Activated CD4-positive, alpha-beta T cell treated with anti-CD3 and anti-CD28 coated beads, Interleukin-2, amount 50 U/mL, for 48 hours (primary cell): ENCODE results near the gene PBOV1.

Experiments used
- DNase-seq, 2 experiments: peaks; one replicate each; pipeline ENCODE4 v3.0.0-alpha.2; 2020

PBOV1 gene

DNA sequence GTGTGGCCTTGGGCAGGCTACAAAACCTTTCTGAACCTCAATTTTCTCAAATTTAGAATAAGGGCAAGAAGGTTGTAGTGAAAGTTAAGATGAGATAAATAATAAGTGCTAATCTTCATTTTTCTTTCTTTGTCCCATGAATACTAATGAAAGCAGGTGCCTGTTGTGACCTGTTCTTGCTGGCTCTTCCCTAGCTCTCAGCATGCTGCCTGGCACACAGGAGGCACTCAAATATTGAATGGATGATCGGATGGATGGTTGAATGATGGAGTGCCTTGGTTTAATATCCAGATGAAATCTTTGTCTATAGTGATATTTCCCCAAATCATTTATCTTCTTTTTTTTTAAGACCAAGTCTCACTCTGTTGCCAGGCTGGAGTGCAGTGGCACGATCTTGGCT lies 15.0 kb downstream of the PBOV1 start:
- DNase-seq: no peak

DNA sequence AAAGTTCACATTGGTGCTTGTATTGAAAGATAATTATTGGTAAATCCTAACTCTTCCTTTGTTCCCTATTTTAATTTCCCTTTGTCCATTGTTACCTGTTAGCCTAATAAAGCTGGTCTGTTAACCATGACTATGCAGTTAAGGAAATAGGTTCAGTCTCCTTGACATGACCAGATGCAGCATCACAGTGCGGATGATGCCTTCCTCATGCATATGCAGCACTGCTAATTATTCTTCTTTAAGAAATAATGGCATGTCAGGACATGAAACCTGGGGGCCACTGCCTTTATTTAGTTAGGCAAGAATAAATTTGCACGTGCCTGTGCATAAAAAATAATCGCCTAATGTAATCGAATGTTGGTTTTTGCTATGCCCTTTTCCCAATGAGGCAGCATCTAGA lies 16.5 kb downstream of the PBOV1 start:
- no peak for DNase-seq

DNA sequence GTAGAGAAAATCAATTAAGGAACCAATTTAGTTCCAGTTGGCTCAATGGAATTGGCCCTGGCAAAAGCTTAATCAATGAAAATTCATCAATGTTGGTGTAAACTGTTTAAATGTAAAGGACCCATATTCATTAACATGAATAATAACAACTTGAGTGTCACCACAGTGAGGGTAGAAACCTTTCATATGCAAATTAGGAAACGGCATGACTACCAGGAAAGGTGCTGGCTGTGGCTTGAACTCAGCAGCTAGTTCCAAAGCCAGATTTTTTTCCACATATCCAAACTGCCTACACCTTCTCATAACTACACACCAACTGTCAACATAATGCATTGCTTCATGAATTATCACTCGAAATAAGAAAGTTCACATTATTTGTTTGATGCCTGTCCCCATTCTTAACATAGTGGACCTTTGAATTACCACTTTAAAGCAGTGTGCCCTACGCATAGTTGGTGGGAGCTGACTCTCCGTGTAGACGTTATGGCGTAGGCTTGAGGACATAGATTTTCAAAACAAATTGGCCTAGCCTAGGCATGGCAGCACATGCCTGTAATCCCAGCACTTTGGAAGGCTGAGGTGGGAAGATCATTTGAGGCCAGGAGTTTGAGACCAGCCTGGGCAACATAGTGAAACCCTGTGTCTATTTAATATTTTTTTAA lies 19.7 kb downstream of the PBOV1 start:
- no peak for DNase-seq

DNA sequence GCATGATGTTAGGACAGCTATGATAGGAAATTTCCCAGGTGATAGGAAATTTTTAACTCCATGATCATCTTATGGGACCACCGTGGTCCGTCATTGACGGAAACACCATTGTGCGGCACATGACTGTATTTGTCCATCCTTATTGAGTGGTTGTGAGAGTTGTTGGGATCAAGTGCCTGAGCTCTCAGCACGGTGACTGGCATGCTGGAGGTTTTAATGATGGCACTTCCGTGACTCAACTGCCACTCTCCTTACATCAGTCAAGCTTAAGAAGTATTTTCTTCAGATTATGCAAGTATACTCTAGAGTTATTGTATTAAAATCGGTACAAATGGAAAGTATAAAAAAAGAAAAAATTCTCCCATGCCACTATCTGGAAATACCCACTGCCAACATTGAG lies 20.7 kb downstream of the PBOV1 start:
- no peak for DNase-seq

DNA sequence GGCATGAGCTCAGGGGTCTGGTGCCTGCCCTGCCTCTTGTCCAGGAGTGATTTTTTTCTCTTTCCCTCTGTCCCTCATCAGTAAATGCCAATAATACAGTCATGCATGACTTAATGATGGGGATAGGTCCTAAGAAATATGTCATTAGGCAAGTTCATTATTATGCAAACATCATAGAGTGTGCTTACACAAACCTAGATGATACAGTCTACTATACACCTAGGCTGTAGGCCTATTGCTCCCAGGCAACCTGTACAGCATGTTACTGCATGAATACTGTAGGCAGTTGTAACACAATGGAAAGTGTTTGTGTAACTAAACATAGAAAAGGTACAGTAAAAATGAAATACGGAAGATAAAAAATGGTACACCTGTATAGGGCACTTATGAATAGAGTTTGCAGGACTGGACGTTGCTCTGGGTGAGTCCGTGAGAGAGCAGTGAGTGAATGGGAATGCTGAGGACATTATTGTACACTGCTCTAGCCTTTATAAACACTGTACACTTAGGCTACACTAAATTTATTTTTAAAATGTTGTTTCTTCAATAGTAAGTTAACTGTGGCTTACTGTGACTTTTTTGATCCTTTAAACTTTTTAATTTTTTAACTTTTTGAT lies 22.1 kb downstream of the PBOV1 start:
- DNase-seq: no peak

DNA sequence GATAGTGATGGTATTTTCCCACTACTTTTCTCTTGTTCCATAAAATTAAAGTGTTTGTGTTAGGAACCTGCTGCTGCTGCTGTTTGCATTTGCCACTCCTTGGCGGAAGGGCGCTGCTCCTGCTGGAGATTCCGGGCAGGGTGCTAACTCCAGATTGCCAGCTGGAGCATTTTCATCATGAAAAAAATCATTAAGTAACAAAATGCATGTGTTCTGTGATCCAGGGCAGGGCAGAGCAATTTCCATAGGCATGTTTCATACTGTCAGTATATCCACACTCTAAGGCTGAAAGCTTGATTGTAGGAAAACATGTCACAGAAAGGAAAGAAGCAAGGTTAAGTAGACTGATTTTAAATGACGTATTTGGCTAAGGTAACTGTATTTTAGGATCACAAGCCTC lies 24.0 kb downstream of the PBOV1 start:
- no peak for DNase-seq

DNA sequence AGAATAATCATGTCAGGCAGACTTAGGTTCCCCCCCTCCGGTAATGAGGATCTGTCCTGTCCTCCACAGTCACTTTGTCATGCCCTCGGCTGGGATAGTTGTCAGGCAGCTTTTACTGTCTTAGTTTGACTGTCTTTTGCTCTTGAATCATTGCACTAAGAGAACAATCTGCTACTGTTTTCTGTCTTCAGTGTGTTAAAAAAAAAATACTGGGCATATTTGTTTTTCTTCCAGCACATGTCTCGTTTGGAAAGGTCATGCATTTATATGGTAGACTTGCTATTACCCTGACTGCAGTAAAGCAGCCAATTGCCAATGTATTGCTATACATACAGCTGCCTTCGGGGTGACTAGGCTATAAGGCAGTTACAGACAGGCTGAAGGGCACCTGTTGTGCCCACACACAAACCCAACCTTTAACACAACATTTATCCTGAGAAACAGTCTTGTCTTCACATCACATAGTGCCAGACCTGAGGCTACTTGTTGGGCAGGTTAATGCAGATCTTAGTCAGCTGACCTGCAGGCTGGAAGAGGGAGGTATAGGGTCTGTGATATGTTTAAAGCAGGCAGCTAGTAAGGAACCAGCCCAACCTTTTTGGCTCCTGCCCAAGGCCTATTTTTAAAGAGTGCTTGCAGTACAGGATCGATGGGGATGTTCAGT lies 29.9 kb downstream of the PBOV1 start:
- no peak for DNase-seq

DNA sequence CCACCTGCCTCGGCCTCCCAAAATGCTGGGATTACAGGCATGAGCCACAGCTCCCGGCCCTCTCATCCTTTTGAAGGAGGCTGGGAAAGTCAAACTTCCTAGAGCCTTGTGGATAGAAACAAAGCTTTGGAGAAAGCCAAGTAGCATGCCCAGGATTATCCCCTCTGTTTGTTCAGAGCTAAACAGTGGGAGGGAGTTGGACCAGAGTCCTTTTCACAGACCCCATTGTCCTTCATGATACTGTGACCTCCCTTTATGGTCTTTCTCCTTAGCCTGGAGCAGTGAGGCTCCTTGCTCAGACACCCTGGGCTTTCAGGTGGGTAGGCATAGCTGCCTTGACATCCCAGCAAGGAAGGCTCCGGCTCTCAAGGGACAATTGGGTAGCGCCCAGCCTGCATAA lies 31.1 kb downstream of the PBOV1 start:
- DNase-seq: no peak

DNA sequence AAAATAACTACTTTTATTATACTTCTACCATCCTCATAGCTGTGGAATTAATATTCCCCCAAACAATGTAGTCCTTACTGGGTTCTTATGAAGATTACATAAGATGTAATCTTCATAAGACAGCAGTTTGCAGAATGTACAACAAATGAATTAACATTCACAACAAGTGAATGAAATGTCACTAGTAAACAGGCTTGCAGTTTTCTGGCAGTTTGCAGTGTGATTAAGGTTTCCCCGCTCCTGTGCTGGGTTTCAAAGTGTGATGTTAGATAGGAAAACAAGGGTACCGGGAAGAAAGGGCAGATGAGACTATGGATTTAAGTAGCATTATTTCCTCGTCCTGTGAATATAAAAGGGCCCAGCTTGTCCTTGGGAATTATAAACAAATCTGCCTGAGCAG lies 34.1 kb downstream of the PBOV1 start:
- DNase-seq: no peak

DNA sequence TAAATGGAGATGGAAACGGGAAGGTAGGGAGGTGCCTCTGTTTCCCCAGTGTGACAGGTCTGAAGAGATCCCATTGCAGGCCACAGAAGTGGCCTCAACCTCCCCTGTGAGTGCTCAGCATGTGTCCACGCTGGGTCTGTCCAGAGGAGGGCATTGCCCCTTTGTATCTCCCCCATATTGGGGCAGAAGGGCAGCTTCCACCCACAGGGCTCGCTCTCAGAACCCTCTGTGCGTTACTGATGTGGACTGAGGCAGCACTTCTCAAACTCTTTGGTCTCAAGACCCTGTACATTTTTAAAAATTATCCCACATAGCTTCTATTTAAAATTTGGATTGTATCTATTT lies 34.5 kb downstream of the PBOV1 start:
- DNase-seq: no peak

DNA sequence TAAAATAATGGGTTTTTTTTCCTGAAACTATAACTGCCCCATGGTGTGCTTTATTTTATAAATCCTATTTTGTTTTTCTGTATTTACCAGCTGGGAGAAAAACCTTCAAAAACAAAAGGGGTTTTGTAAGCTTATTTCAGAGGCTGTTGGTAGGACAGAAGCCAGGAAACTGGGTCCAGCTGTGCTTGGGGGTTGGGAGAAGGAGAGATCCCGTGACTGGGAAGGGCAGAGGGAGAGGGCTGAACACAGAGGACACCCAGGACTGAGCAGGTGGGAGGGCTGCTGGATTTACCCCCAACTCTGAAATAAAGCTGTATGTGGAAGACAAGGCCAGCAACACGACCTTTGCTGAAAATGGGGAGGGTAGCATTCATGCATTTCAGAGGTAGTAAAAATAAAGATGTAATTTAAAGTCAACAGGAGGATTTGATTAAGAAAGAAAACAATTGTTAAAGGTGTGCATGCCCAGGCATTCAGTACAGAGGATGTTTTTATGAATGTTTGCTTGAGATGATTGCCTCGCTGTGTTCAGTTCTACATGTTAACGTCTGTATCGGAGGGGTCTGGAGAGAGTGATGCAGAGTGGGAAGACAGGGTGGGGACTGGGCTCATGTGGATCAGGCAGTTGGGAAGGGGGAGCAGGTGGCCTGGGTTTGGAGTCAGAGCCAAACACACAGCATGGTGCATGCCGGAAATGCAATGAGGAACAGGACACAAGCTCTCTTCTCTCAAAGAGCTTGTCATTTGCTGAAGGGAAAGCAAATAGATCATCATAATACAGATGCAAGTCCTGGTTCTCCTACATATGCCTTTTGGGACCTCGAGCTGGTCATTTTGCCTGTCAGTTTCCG lies 35.1 kb downstream of the PBOV1 start:
- no peak for DNase-seq

DNA sequence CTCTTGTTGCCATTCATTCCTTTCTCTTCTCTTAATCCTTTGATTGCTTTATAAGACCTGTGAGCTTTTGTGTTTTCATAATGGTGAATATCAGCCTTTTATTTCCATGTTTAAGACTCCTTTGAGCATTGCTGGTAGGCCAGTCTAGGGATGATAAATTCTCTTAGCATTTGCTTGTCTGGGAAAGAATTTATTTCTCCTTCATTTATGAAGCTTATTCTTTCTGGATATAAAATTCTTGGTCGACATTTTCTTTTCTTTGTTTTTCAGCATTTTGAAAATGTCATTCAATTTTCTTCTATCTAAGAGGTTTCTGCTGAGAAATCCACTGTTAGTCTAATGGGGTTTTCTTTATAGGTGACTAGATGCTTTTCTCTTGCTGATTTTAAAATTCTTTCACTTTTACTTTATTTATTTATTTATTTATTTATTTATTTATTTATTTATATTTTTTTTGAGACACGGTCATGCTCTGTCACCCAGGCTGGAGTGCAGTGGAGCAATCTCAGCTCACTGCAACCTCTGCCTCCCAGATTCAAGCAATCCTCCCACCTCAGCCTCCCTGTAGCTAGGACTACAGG lies 41.5 kb downstream of the PBOV1 start:
- DNase-seq: no peak

DNA sequence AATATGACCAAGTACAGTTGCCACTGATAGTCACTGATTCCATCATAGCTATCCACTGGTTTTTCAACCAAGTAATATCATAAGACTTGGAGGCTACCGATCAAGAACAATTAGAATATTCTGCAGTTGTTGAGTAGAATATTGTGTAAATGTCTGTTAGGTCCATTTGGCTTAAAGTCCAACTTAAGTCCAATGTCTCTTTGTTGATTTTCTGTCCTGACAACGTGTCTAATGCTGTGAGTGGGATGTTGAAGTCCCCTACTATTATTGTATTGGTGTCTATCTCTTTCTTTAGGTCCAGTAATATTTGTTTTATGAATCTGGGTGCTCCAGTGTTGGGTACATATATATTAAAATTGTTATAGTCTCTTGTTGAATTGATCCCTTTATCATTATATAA lies 42.7 kb downstream of the PBOV1 start:
- DNase-seq: no peak
